D721Med (cell line): ENCODE measurements around the gene SCN3A.

Source experiments
- DNase-seq: peaks from one replicate; pipeline ENCODE4 v3.0.0; 2011; ENCODE audit warnings: low spot score; ENCODE audit not compliant: insufficient read length
- FAIRE-seq: peaks from 2 replicates; lab custom pipeline; 2011; peaks lifted over from hg19 to GRCh38; lab: Jason Lieb, UNC
- CTCF ChIP-seq: IDR thresholded peaks from 2 replicates; pipeline ENCODE4 v1.5.1; 2012; ENCODE audit warnings: mild to moderate bottlenecking, control low read depth; ENCODE audit not compliant: insufficient read depth; ENCODE audit errors: missing control alignments

The SCN3A gene

GRCh38 chr2:165078913-165079312, 124.9 kb downstream of the SCN3A start:
- DNase-seq (no peak), FAIRE-seq (no peak)
- TF ChIP-seq CTCF, result no peak

GRCh38 chr2:165074884-165075283, 129.0 kb downstream of the SCN3A start:
- TF ChIP-seq CTCF, result no peak
- no peak for FAIRE-seq
- no peak for DNase-seq

- FAIRE-seq, result no peak
- TF ChIP-seq CTCF, result no peak
- no peak for DNase-seq
These were observed 129.5 kb downstream of the SCN3A start for GRCh38 chr2:165074323-165074722.

- DNase-seq (no peak), FAIRE-seq (no peak)
- no peak for TF ChIP-seq CTCF
These were observed 133.8 kb downstream of the SCN3A start for GRCh38 chr2:165070076-165070475.

GRCh38 chr2:165069151-165069550, 134.7 kb downstream of the SCN3A start:
- no peak for DNase-seq
- no peak for FAIRE-seq
- no peak for TF ChIP-seq CTCF

GRCh38 chr2:165068487-165068757, 135.4 kb downstream of the SCN3A start:
- FAIRE-seq (no peak), DNase-seq (no peak)
- no peak for TF ChIP-seq CTCF

- FAIRE-seq (peak; percentile 63), DNase-seq (peak; percentile 23)
- TF ChIP-seq CTCF, result no peak
These were observed 136.0 kb downstream of the SCN3A start for GRCh38 chr2:165067643-165068486.
